NCI-H2227 (cell line): ENCODE measurements around the gene SLAIN2.

Experiments used
- DNase-seq: peaks from one replicate; lab custom pipeline; 2025; ENCODE audit not compliant: unreplicated experiment; lab: John Stamatoyannopoulos, UW

The SLAIN2 gene

DNA sequence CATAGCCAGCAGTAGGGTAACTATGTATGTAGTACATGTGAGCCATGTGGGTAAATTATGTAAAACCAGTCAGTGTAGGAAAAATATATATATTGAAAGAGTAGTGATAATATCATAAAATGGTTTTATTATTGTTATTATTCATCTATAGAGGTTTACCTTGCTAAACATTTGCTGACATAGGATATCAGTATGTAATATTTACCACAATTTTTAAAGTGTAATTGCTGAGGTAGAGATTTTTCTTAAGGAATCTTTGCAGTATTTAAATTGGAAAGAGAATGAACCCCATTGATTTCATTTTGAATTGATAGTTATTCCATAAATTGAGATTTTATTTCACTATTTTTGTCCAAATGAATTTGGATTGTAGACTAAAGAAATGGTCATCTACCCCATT is 27.1 kb downstream of the SLAIN2 start:
- no peak for DNase-seq

- no peak for DNase-seq
Observed at GRCh38 chr4:48369248-48369647, 27.9 kb downstream of the SLAIN2 start.

GRCh38 chr4:48369771-48370170 is 28.4 kb downstream of the SLAIN2 start:
- no peak for DNase-seq

- peak; percentile 10 for DNase-seq
Observed at GRCh38 chr4:48370260-48371134, 29.2 kb downstream of the SLAIN2 start.

DNA sequence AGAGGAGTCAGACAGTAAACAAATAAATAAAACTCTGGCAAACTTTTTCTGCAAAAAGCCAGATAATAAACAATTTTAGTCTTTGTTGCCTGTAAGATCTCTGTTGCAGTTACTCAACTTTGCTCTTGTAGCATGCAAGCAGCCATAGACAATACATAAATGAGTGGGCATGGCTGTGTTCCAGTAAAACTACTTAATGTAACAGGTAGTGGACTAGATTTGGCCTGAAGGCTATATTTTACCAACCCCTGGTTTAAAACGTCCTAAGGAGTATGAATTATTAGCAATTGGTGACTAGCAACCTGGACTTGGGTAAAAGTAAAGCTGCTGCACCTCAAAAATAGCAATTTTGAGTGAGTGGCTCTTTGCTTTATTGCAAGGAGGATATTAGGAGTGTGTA is 30.9 kb downstream of the SLAIN2 start:
- DNase-seq = no peak

- DNase-seq = no peak
Observed at GRCh38 chr4:48375651-48376304, 34.4 kb downstream of the SLAIN2 start.

GRCh38 chr4:48379587-48380180 is 38.4 kb downstream of the SLAIN2 start:
- no peak for DNase-seq

GRCh38 chr4:48380583-48381167 is 39.3 kb downstream of the SLAIN2 start:
- DNase-seq = no peak

DNA sequence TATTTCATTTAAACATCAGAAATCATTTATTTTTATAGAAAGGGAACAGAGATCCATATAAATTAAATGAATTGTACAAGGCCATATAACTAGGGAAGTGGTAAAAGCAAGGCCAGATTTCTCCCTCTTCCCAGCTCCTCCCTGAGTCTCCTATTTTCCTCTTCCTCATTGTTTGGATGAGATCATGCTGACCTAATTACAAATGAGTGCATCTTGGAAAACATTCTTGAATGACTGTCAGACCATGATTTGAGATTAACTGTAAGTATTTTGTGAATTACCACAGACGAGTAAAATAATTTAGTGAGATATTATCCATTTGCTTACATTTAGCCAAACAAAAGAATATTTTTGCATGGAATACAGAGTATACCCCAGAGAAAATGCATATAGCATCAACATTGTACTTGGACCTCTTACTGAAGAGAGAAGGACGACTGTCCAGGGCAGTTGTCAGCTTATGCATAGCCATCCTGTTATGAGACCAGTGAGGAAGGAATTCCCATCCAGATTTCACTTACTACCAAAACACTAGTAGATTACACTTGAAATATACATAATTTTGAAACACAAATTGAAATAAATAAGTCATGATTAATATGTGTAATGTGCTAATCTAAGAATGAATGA is 47.3 kb downstream of the SLAIN2 start:
- DNase-seq = no peak

GRCh38 chr4:48396043-48396442 is 54.7 kb downstream of the SLAIN2 start:
- DNase-seq = no peak

DNA sequence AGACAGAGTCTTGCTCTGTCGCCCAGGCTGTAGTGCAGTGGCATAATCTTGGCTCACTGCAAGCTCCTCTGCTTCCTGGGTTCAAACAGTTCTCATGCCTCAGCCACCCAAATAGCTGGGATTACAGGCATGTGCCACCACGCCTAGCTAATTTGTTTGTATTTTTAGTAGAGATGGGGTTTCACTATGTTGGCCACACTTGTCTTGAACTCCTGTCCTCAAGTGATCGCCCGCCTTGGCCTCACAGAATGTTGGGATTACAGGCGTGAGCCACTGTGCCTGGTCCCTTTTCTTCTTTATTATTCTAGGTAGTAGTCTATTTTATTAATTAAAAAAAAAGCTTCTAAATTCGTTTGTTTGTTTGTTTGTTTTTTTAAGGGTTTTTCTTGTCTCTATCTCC is 59.1 kb downstream of the SLAIN2 start:
- no peak for DNase-seq

GRCh38 chr4:48403358-48403757 is 62.0 kb downstream of the SLAIN2 start:
- no peak for DNase-seq

- DNase-seq = no peak
Observed at GRCh38 chr4:48403779-48404178, 62.5 kb downstream of the SLAIN2 start.

DNA sequence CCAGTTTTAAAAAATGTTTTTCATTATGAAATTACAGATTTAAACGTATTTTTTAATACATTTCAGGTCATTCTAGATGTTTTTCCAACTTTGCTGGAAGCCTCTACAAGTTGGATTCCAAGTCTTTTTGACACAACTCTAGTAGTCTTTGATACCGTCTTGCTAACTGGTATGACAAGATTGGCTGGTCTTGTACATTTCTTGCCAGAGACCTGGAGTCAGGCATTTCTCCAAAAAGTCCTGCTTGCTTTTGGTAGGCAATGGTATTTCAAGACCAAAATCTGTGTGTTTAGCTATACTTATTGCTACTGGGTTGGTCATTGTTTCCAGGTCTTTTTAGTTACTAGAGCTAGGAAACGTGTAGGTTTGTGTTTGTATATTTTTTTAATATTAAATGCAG is 64.6 kb downstream of the SLAIN2 start:
- DNase-seq = no peak

- no peak for DNase-seq
Observed at GRCh38 chr4:48409203-48409602, 67.9 kb downstream of the SLAIN2 start.

- DNase-seq = no peak
Observed at GRCh38 chr4:48410812-48411211, 69.5 kb downstream of the SLAIN2 start.

- no peak for DNase-seq
Observed at GRCh38 chr4:48420144-48420543, 78.8 kb downstream of the SLAIN2 start.

- DNase-seq = no peak
Observed at GRCh38 chr4:48421101-48421500, 79.8 kb downstream of the SLAIN2 start.

GRCh38 chr4:48428926-48429325 is 87.6 kb downstream of the SLAIN2 start:
- DNase-seq = no peak

GRCh38 chr4:48429709-48430474 is 88.6 kb downstream of the SLAIN2 start:
- no peak for DNase-seq

DNA sequence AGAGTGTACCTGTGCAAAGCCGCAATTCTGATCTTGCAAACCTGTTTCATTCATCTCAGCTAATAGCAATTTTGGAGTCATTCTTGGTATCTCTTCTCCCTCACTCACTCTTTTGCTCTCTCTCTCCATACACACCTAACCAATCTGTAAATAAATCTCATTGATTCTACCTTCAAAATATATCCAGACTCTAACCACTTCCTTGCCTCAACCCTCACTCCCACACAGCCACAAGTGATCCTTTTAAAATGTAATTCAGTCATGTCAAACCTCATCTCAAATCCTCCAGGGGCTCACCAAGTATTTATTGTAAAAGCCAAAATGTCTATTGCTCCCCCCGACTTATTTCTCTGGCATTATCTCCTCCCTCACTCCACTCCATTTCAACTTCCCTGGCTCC is 90.1 kb downstream of the SLAIN2 start:
- DNase-seq = no peak
